Activated T-helper 17 cell treated with anti-CD3 and anti-CD28 coated beads, Interleukin-2, amount 50 U/mL, for 72 hours (primary cell): ENCODE measurements around the gene INPP4B. TPM values are rescaled to one million over a fixed set of nuclear protein-coding genes. Genes with fewer than 3 reads are reported as not detected.

Source experiments
- ATAC-seq: fragments of 150-1000 bp; cut with Tn5 transposase; replicated peaks from 2 replicates; pipeline ENCODE4 v1.10.0; 2021; ENCODE audit warnings: mild to moderate bottlenecking, moderate library complexity
- H3K27ac Mint-ChIP-seq: one replicate; pipeline ENCODE4 v1.8.0; 2022; ENCODE audit warnings: mixed read lengths
- H3K27me3 Mint-ChIP-seq: one replicate; pipeline ENCODE4 v1.8.0; 2022; ENCODE audit warnings: mixed read lengths
- H3K36me3 Mint-ChIP-seq: one replicate; pipeline ENCODE4 v1.8.0; 2022; ENCODE audit warnings: low read depth, mild to moderate bottlenecking, mixed read lengths
- H3K4me1 Mint-ChIP-seq: one replicate; pipeline ENCODE4 v1.8.0; 2022; ENCODE audit warnings: mixed read lengths
- H3K4me3 Mint-ChIP-seq: one replicate; pipeline ENCODE4 v1.8.0; 2022; ENCODE audit warnings: mild to moderate bottlenecking, mixed read lengths
- H3K9me3 Mint-ChIP-seq: one replicate; pipeline ENCODE4 v1.8.0; 2022; ENCODE audit warnings: mixed read lengths
- total RNA-seq, 2 donors: library from RNA; stranded (reverse); gene quantifications; one replicate each; pipeline ENCODE4 v1.2.3, GENCODE V29; 2022

INPP4B gene
- total RNA-seq, 2 donors from 2014 or later, result 53.9 to 65.0 TPM

GRCh38 chr4:142379277-142380051 is 466.6 kb downstream of the INPP4B start:
- Mint-ChIP-seq H3K4me3 (peak overlapping the region; percentile 75), H3K36me3 (peaks cover 66% of the 10 kb centered on the region), H3K9me3 (no peaks in the 10 kb centered on the region), H3K4me1 (peaks cover 40% of the 10 kb centered on the region), H3K27me3 (no peaks in the 10 kb centered on the region), H3K27ac (peak overlapping the region; percentile 97)
- ATAC-seq, result no peak

GRCh38 chr4:142378179-142378578 is 467.9 kb downstream of the INPP4B start:
- H3K4me1 Mint-ChIP-seq, result peaks cover 37% of the 10 kb centered on the region
- H3K36me3 Mint-ChIP-seq, result peaks cover 54% of the 10 kb centered on the region
- no peaks in the 10 kb centered on the region for H3K9me3 Mint-ChIP-seq
- peak overlapping the region; percentile 75 for H3K4me3 Mint-ChIP-seq
- H3K27me3 Mint-ChIP-seq, result no peaks in the 10 kb centered on the region
- ATAC-seq, result peak; percentile 4
- peak overlapping the region; percentile 97 for H3K27ac Mint-ChIP-seq

- Mint-ChIP-seq H3K36me3 (peaks cover 49% of the 10 kb centered on the region), H3K4me3 (peak overlapping the region; percentile 75), H3K4me1 (peaks cover 42% of the 10 kb centered on the region), H3K27ac (peak overlapping the region; percentile 97), H3K27me3 (no peaks in the 10 kb centered on the region), H3K9me3 (no peaks in the 10 kb centered on the region)
- peak; percentile 90 for ATAC-seq
Measured at GRCh38 chr4:142377342-142378091, 468.6 kb downstream of the INPP4B start.

DNA sequence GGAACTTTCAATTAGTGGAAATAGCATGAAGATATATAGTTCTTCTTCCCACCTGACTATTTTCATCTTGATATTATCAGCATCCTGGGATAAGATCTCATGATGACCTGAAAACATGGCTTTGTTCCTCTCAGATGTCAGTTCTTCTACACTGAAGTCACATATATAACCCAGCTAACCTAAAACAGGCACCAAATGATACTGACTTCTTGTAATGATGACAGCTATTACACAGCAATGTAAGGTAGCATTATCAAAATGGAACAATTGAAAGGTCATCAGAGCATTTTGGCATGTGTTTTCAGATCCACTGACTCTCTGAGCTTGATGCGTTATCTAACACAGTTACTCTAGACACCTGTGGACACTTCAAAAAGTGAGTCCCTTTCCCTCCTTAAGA is 469.9 kb downstream of the INPP4B start:
- Mint-ChIP-seq H3K9me3 (peaks cover 2% of the 10 kb centered on the region), H3K27ac (peak overlapping the region; percentile 97), H3K36me3 (peaks cover 56% of the 10 kb centered on the region), H3K27me3 (no peaks in the 10 kb centered on the region), H3K4me1 (peaks cover 55% of the 10 kb centered on the region), H3K4me3 (peak overlapping the region; percentile 75)
- peak; percentile 22 for ATAC-seq

DNA sequence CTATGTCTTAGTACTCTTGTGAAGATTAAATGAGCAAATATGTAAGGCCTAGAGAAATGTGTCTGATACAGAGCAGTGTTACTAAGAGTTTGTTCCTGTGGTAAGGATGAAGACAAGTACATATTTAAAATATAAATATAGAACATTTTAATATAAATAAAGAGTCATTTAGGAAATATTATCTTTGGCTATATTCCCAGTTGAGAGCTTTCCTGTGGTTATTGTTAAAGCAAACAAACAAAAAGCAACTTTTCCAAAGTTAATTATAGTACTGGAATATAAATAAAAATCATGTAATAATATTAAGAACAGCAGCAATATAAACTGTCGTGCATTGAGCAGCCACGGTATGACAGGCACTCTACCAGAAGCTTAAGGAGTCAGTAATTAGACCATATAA is 472.5 kb downstream of the INPP4B start:
- Mint-ChIP-seq H3K9me3 (peaks cover 9% of the 10 kb centered on the region), H3K27ac (peak overlapping the region; percentile 84), H3K4me1 (peaks cover 50% of the 10 kb centered on the region), H3K27me3 (no peaks in the 10 kb centered on the region), H3K36me3 (peaks cover 53% of the 10 kb centered on the region), H3K4me3 (peak overlapping the region; percentile 75)
- ATAC-seq, result no peak

- ATAC-seq, result peak; percentile 11
- H3K4me1 Mint-ChIP-seq, result peaks cover 48% of the 10 kb centered on the region
- peak overlapping the region; percentile 75 for H3K4me3 Mint-ChIP-seq
- H3K27ac Mint-ChIP-seq, result peak overlapping the region; percentile 84
- peaks cover 10% of the 10 kb centered on the region for H3K9me3 Mint-ChIP-seq
- H3K27me3 Mint-ChIP-seq, result no peaks in the 10 kb centered on the region
- H3K36me3 Mint-ChIP-seq, result peaks cover 52% of the 10 kb centered on the region
Measured at GRCh38 chr4:142372530-142373260, 473.4 kb downstream of the INPP4B start.

- Mint-ChIP-seq H3K9me3 (peaks cover 10% of the 10 kb centered on the region), H3K27ac (peak overlapping the region; percentile 93), H3K36me3 (peaks cover 43% of the 10 kb centered on the region), H3K27me3 (no peaks in the 10 kb centered on the region), H3K4me3 (peak overlapping the region; percentile 80), H3K4me1 (peaks cover 68% of the 10 kb centered on the region)
- no peak for ATAC-seq
Measured at GRCh38 chr4:142369141-142369540, 477.0 kb downstream of the INPP4B start.

DNA sequence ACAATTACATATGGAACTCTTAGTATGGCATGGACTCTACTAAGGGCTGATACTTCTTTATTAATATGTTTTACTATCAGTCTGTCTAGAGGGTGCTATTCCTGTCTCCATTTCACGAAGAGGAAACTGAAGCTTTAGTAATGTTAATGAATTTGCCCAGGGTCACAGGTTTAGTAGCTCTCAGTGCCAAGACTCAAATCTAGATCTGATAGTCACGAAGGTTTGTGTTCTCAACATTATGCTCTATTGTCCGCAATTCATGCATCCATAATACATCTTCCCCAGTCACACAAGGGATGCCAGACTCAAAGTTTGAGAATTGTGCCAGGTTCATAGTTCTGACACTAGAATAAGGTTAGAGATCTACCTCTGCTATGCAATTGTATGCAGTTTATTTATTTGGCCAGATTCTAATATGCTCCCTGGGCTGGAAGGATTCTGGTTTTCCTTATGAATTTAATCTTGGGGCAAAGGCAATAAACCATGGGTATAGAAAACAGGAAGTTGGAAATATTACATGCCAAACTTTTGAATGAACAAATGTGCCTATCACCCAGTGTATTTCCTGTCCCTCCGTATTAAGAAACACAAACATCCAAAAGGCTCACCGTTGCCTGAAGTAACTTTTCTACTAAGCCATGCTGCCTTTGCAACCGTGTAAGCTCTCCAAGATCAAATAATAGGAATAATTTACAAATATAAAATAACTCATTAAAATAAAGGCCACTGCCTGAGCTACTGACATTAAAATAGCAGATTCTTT is 478.5 kb downstream of the INPP4B start:
- Mint-ChIP-seq H3K36me3 (peaks cover 53% of the 10 kb centered on the region), H3K9me3 (peaks cover 10% of the 10 kb centered on the region), H3K4me1 (peaks cover 67% of the 10 kb centered on the region), H3K4me3 (peak overlapping the region; percentile 80), H3K27me3 (no peaks in the 10 kb centered on the region), H3K27ac (peak overlapping the region; percentile 50)
- ATAC-seq, result peak; percentile 44

DNA sequence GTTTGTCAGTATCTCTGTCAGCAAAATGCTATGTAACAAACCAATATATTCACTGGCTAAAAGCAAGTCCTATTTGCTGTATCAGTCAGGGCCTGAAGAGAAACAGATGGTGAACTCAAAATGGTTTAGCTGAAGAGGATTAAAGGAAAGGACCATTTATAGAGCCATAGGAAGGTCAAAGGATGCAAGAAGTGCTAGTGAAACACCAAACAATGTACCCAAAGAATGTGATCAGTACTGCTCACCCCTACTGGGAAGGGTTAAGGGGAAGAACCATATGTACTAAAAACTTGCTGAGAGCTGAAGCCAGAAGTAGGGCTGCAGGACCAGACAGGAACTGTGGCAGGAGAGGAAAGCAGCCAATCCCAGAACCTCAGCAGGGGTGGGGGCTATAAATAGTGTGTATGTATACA is 479.3 kb downstream of the INPP4B start:
- Mint-ChIP-seq H3K9me3 (peaks cover 17% of the 10 kb centered on the region), H3K36me3 (peaks cover 56% of the 10 kb centered on the region), H3K27ac (peak overlapping the region; percentile 50), H3K4me3 (peak overlapping the region; percentile 80), H3K4me1 (peaks cover 67% of the 10 kb centered on the region), H3K27me3 (no peaks in the 10 kb centered on the region)
- peak; percentile 65 for ATAC-seq

GRCh38 chr4:142365391-142365790 is 480.7 kb downstream of the INPP4B start:
- peak; percentile 32 for ATAC-seq
- Mint-ChIP-seq H3K4me1 (peaks cover 65% of the 10 kb centered on the region), H3K9me3 (peaks cover 12% of the 10 kb centered on the region), H3K27me3 (no peaks in the 10 kb centered on the region), H3K36me3 (peaks cover 46% of the 10 kb centered on the region), H3K4me3 (peak overlapping the region; percentile 80), H3K27ac (peak overlapping the region; percentile 65)

- Mint-ChIP-seq H3K4me3 (peak overlapping the region; percentile 80), H3K9me3 (peaks cover 10% of the 10 kb centered on the region), H3K27me3 (no peaks in the 10 kb centered on the region), H3K4me1 (peaks cover 66% of the 10 kb centered on the region), H3K27ac (peak overlapping the region; percentile 65), H3K36me3 (peaks cover 46% of the 10 kb centered on the region)
- ATAC-seq, result no peak
Measured at GRCh38 chr4:142363686-142364085, 482.4 kb downstream of the INPP4B start.

DNA sequence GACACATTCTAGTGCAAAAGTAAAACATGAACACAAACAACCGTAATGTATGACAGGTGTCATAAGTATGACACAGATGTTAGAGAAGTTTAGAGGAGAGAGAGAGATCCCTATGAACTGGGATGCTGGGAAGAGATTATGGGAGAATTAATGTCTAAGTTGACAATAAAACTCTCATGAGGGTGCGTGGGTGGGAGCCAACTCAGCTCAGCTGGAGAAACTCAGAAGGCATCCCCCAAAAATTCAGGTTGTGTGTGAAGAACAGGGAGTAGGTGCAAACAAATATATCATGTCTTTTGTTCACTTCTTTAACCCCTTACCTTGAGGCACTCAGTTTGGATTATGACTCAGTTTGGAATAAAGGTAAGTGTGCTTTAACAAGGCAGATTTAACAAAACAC is 484.1 kb downstream of the INPP4B start:
- Mint-ChIP-seq H3K27me3 (no peaks in the 10 kb centered on the region), H3K27ac (peak overlapping the region; percentile 25), H3K4me1 (peaks cover 59% of the 10 kb centered on the region), H3K9me3 (peaks cover 9% of the 10 kb centered on the region), H3K36me3 (peaks cover 37% of the 10 kb centered on the region), H3K4me3 (peak overlapping the region; percentile 56)
- no peak for ATAC-seq

- H3K27me3 Mint-ChIP-seq, result no peaks in the 10 kb centered on the region
- ATAC-seq, result peak; percentile 45
- H3K36me3 Mint-ChIP-seq, result peaks cover 37% of the 10 kb centered on the region
- H3K27ac Mint-ChIP-seq, result peak overlapping the region; percentile 65
- H3K4me1 Mint-ChIP-seq, result peaks cover 62% of the 10 kb centered on the region
- H3K4me3 Mint-ChIP-seq, result peak overlapping the region; percentile 81
- peaks cover 9% of the 10 kb centered on the region for H3K9me3 Mint-ChIP-seq
Measured at GRCh38 chr4:142360657-142361056, 485.4 kb downstream of the INPP4B start.

DNA sequence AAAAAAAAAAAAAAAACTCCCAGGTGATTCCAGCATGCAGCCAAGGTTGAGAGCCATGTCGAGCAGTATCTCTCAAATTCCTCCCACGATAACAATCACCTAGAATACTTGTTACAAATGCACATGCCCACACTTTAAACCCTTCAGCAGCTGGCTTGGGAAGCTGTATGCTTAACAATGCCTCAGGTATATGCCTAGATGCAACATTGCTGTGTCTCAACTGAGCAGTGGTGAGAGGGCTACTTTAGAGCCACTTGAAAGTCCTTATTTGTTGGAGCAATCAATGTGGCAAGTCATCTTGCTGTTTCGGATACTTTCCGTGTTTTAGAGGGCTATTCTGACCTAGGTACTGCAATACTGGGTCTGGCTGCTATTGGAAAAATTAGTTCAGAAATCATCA is 487.4 kb downstream of the INPP4B start:
- H3K4me3 Mint-ChIP-seq, result peak overlapping the region; percentile 81
- ATAC-seq, result peak; percentile 18
- no peaks in the 10 kb centered on the region for H3K27me3 Mint-ChIP-seq
- peaks cover 64% of the 10 kb centered on the region for H3K4me1 Mint-ChIP-seq
- peaks cover 9% of the 10 kb centered on the region for H3K9me3 Mint-ChIP-seq
- peaks cover 30% of the 10 kb centered on the region for H3K36me3 Mint-ChIP-seq
- peak overlapping the region; percentile 86 for H3K27ac Mint-ChIP-seq
